Right lobe of liver (tissue), 6 donors: ENCODE data around the gene RPTOR. TPM values are rescaled to one million over a fixed set of nuclear protein-coding genes. Genes with fewer than 3 reads are reported as not detected.
A peak's percentile ranks its signal among the peaks of the same experiment; 100 is the strongest.

Source experiments
- ATAC-seq, 4 donors: fragments of 200-7000 bp; cut with Tn5 transposase; one replicate each; pipeline ENCODE4 v1.9.1; 2020; ENCODE audit warnings: mild to moderate bottlenecking in 4 of 4, moderate library complexity in 4 of 4
- DNase-seq, 3 donors: peaks; one replicate each; pipeline ENCODE4 v3.0.0-alpha.2; 2020
- H3K27ac ChIP-seq, 3 donors: fragments of 200-600 bp; one replicate each; pipeline ENCODE4 v1.8.0; 2022
- H3K27me3 ChIP-seq, 2 donors: fragments of 200-600 bp; one replicate each; pipeline ENCODE4 v1.8.0; 2022
- H3K36me3 ChIP-seq, 4 donors: fragments of 200-600 bp; sonication (generic) in 1 of 4; one replicate each; pipeline versions ENCODE4 v1.5.1 to v1.8.0; 2017 to 2022; ENCODE audit warnings: control low read depth in 1 of 4
- H3K4me1 ChIP-seq, 4 donors: fragments of 200-600 bp; sonication (generic) in 1 of 4; one replicate each; pipeline versions ENCODE4 v1.5.1 to v1.8.0; 2017 to 2022; ENCODE audit warnings: control low read depth in 1 of 4
- H3K4me3 ChIP-seq, 3 donors: fragments of 200-600 bp; one replicate each; pipeline ENCODE4 v1.8.0; 2022
- H3K9me3 ChIP-seq, 4 donors: fragments of 200-600 bp; sonication (generic) in 1 of 4; one replicate each; pipeline versions ENCODE4 v1.5.1 to v1.8.0; 2017 to 2022; ENCODE audit warnings: control low read depth in 1 of 4
- CTCF ChIP-seq, 4 donors: fragments of 200-600 bp in 3 of 4; fragments of 450-650 bp in 1 of 4; IDR thresholded peaks; one replicate each; pipeline versions ENCODE4 v1.5.1 to v1.8.0; 2016 to 2022; ENCODE audit warnings: antibody characterized with exemption in 4 of 4, mild to moderate bottlenecking in 2 of 4
- POLR2A ChIP-seq: fragments of 450-650 bp; IDR thresholded peaks from one replicate; pipeline ENCODE4 v1.6.1; 2017; ENCODE audit warnings: antibody characterized with exemption, mild to moderate bottlenecking
- WGBS: methylation state at CpG from one replicate; pipeline ENCODE4 v1.1.6; 2018; ENCODE audit warnings: low coverage, low lambda C conversion rate; ENCODE audit not compliant: insufficient coverage; ENCODE audit errors: missing lambda C conversion rate; 5-methylcytosine and 5-hydroxymethylcytosine counted together
- intact Hi-C, 2 donors: fragments of 100-400 bp; cut with DNase I; formaldehyde crosslinking; loops; one replicate each; pipeline versions ENCODE4 v1.11.2 to v1.14.1; 2022
- total RNA-seq, 6 experiments: library from RNA; depleted of rRNA in 2 of 6; stranded (reverse); fragments of >200 nt in 2 of 6; fragmentation: NEBNext Ultra II Directional in 3 of 6; extraction: Animal tissue kit (Norgen Biotek cat#: 25700) in 3 of 6; gene quantifications; one replicate each; pipeline versions ENCODE4 v1.1.0 to v1.2.4, GENCODE V29; 2016 to 2023
- donor health status: DM: no; HTN: yes; CAD: no.
- donor health status: DM: no; HTN: no; CAD: no.
- donor health status: DM: no; HTN: no; CAD: no.
- donor health status: DM: no; HTN: yes; CAD: no.
- donor health status: DM: no; HTN: yes; CAD: no.

RPTOR gene
- total RNA-seq, 6 experiments from 2014 or later, result 13.1 to 24.0 (median 15.5) TPM

GRCh38 chr17:80780381-80781198 lies 236.0 kb downstream of the RPTOR start:
- WGBS, result 56% methylated on average over 17 of the region's 19 CpGs
- H3K4me1 ChIP-seq, result no peaks in the 10 kb centered on the region
- no peak for TF ChIP-seq CTCF (IDR thresholded peaks at IDR 0.05)
- no peak for TF ChIP-seq POLR2A

GRCh38 chr17:80781211-80781610 lies 236.6 kb downstream of the RPTOR start:
- peak in 1 of 3 donors; percentile 51 for DNase-seq
- Histone ChIP-seq H3K36me3 (no peaks in the 10 kb centered on the region), H3K4me1 (no peaks in the 10 kb centered on the region), H3K27ac (peak overlapping the region in 1 of 3 donors; percentile 21), H3K9me3 (no peaks in the 10 kb centered on the region), H3K4me3 (no peak overlapping the region), H3K27me3 (no peaks in the 10 kb centered on the region)
- intact Hi-C loops, result no loop called here
- ATAC-seq, result peak in 3 of 4 donors; percentile 36 to 64 (median 56)
- 66% methylated on average over 13 of the region's 13 CpGs for WGBS
- TF ChIP-seq POLR2A (no peak), CTCF (IDR thresholded peaks at IDR 0.05) (no peak)

More at GRCh38 chr17:80780381-80781198, 236.0 kb downstream of the RPTOR start:
- H3K4me3 ChIP-seq, result no peak overlapping the region
- ATAC-seq (peak; percentile 17 to 44 (median 26)), DNase-seq (no peak)
- intact Hi-C loops, result no loop called here
- H3K9me3 ChIP-seq, result no peaks in the 10 kb centered on the region
- H3K27me3 ChIP-seq, result no peaks in the 10 kb centered on the region
- H3K36me3 ChIP-seq, result no peaks in the 10 kb centered on the region
- H3K27ac ChIP-seq, result peak overlapping the region in 1 of 3 donors; percentile 21

GRCh38 chr17:80781807-80782277 lies 237.2 kb downstream of the RPTOR start:
- H3K4me1 ChIP-seq, result no peaks in the 10 kb centered on the region

More at GRCh38 chr17:80781807-80782277, 237.2 kb downstream of the RPTOR start:
- Histone ChIP-seq H3K36me3 (no peaks in the 10 kb centered on the region), H3K27ac (no peak overlapping the region), H3K9me3 (no peaks in the 10 kb centered on the region), H3K27me3 (no peaks in the 10 kb centered on the region), H3K4me3 (no peak overlapping the region)
- ATAC-seq (no peak), DNase-seq (no peak)
- intact Hi-C loops, result no loop called here
- WGBS, result 83% methylated on average over 9 of the region's 14 CpGs
- TF ChIP-seq CTCF (IDR thresholded peaks at IDR 0.05) (no peak), POLR2A (no peak)
